IMR-90 (cell line): ENCODE measurements around the gene MSI2. TPM values are rescaled to one million over a fixed set of nuclear protein-coding genes. Genes with fewer than 3 reads are reported as not detected.

Experiments
- ATAC-seq: fragments of 200-7000 bp; cut with Tn5 transposase; 2 replicates; pipeline ENCODE4 v1.9.1; 2020; ENCODE audit warnings: low read depth, mild to moderate bottlenecking, moderate library complexity
- BruUV-seq: library from RNA; stranded (reverse); fragments of 400-500 nt; replicated peaks from 2 replicates; lab custom pipeline; 2021; lab: Mats Ljungman, UMichigan
- CTCF ChIA-PET: fragments of 300-600 bp; formaldehyde crosslinking; extraction: SDS; loops from one replicate; lab custom pipeline; 2021; ENCODE audit warnings: antibody characterized with exemption; lab: Yijun Ruan, JAX
- POLR2A ChIA-PET: fragments of 300-600 bp; sonication (Branson Sonifier 250); formaldehyde crosslinking; loops from one replicate; lab custom pipeline; 2022; ENCODE audit warnings: antibody characterized with exemption; ENCODE audit not compliant: unreplicated experiment; lab: Charles Lee
- DNase-seq: peaks from one replicate; pipeline ENCODE4 v3.0.0; 2013
- H2AFZ ChIP-seq: replicated peaks from 2 replicates; pipeline ENCODE3; 2013; ENCODE audit warnings: low read length, mild to moderate bottlenecking; ENCODE audit not compliant: poor library complexity
- H2AK5ac ChIP-seq: 2 replicates; pipeline ENCODE4 v1.6.1; 2013; ENCODE audit warnings: low read depth, low read length, inconsistent platforms
- H2AK9ac ChIP-seq: replicated peaks from 2 replicates; pipeline ENCODE3; 2013; ENCODE audit warnings: mild to moderate bottlenecking, low read depth, low read length, moderate library complexity; ENCODE audit not compliant: poor library complexity
- H2BK120ac ChIP-seq: 2 replicates; pipeline ENCODE4 v1.6.1; 2013; ENCODE audit warnings: low read depth, low read length, inconsistent platforms
- H2BK15ac ChIP-seq: 3 replicates; pipeline ENCODE4 v1.6.1; 2013; ENCODE audit warnings: low read depth, low read length, inconsistent platforms
- H2BK20ac ChIP-seq: 2 replicates; pipeline ENCODE4 v1.6.1; 2013; ENCODE audit warnings: low read depth, mild to moderate bottlenecking, inconsistent platforms, low read length, moderate library complexity
- H2BK5ac ChIP-seq: 2 replicates; pipeline ENCODE4 v1.6.1; 2013; ENCODE audit warnings: mild to moderate bottlenecking, low read depth, low read length, inconsistent platforms; ENCODE audit not compliant: poor library complexity, severe bottlenecking
- H3K14ac ChIP-seq: replicated peaks from 2 replicates; pipeline ENCODE4 v1.6.1; 2013; ENCODE audit warnings: low read depth, low read length, inconsistent platforms
- H3K18ac ChIP-seq: 2 replicates; pipeline ENCODE4 v1.6.1; 2013; ENCODE audit warnings: low read depth, low read length, control low read depth
- H3K23ac ChIP-seq: 2 replicates; pipeline ENCODE4 v1.6.1; 2013; ENCODE audit warnings: low read depth, low read length, inconsistent platforms
- H3K27ac ChIP-seq: 2 replicates; pipeline ENCODE4 v1.5.1; 2013; ENCODE audit warnings: mild to moderate bottlenecking, control low read depth, low read length; ENCODE audit not compliant: insufficient read depth
- H3K27me3 ChIP-seq: 2 replicates; pipeline ENCODE4 v1.6.1; 2013; ENCODE audit warnings: low read length; ENCODE audit not compliant: control insufficient read depth, insufficient read depth
- H3K36me3 ChIP-seq: 2 replicates; pipeline ENCODE4 v1.6.1; 2013; ENCODE audit warnings: low read length, mixed read lengths; ENCODE audit not compliant: control insufficient read depth, insufficient read depth
- H3K4ac ChIP-seq: 2 replicates; pipeline ENCODE4 v1.6.1; 2013; ENCODE audit warnings: low read depth, low read length, inconsistent platforms
- H3K4me1 ChIP-seq: 2 replicates; pipeline ENCODE4 v1.6.1; 2013; ENCODE audit warnings: low read length, mixed read lengths; ENCODE audit not compliant: control insufficient read depth, insufficient read depth
- H3K4me2 ChIP-seq: 2 replicates; pipeline ENCODE4 v1.6.1; 2013; ENCODE audit warnings: low read depth, mild to moderate bottlenecking, control low read depth, low read length, moderate library complexity
- H3K4me3 ChIP-seq: 2 replicates; pipeline ENCODE4 v1.5.1; 2013; ENCODE audit warnings: low read depth, mild to moderate bottlenecking, control low read depth, low read length, moderate library complexity; ENCODE audit not compliant: insufficient read depth
- H3K56ac ChIP-seq: 2 replicates; pipeline ENCODE4 v1.6.1; 2013; ENCODE audit warnings: low read length, inconsistent platforms; ENCODE audit not compliant: insufficient read depth; ENCODE audit errors: extremely low read depth
- H3K79me1 ChIP-seq, 2 experiments: 2 replicates each; pipeline ENCODE4 v1.6.1; 2013; ENCODE audit warnings: low read length in 2 of 2, inconsistent platforms in 1 of 2, low read depth in 1 of 2
- H3K9ac ChIP-seq: 2 replicates; pipeline ENCODE4 v1.6.1; 2013; ENCODE audit warnings: low read depth, low read length, control low read depth
- H3K9me1 ChIP-seq: 2 replicates; pipeline ENCODE4 v1.6.1; 2013; ENCODE audit warnings: low read length, inconsistent platforms; ENCODE audit not compliant: insufficient read depth
- H3K9me3 ChIP-seq: 2 replicates; pipeline ENCODE4 v1.6.1; 2013; ENCODE audit warnings: low read length; ENCODE audit not compliant: control insufficient read depth, insufficient read depth
- H4K20me1 ChIP-seq: 2 replicates; pipeline ENCODE4 v1.6.1; 2013; ENCODE audit warnings: low read length, inconsistent platforms; ENCODE audit not compliant: insufficient read depth
- H4K5ac ChIP-seq: 2 replicates; pipeline ENCODE4 v1.6.1; 2013; ENCODE audit warnings: mild to moderate bottlenecking, low read depth, low read length, control low read depth
- H4K8ac ChIP-seq, 2 experiments: 2 replicates each; pipeline ENCODE4 v1.6.1; 2013; ENCODE audit warnings: low read depth in 2 of 2, low read length in 2 of 2, control low read depth in 1 of 2, inconsistent platforms in 1 of 2
- H4K91ac ChIP-seq: 2 replicates; pipeline ENCODE4 v1.6.1; 2013; ENCODE audit warnings: low read depth, low read length, inconsistent platforms; ENCODE audit not compliant: insufficient read depth
- BHLHE40 ChIP-seq: fragments of 150-350 bp; IDR thresholded peaks from 2 replicates; pipeline ENCODE4 v1.6.1; 2016; ENCODE audit warnings: mild to moderate bottlenecking, low read depth, low read length
- CEBPB ChIP-seq: IDR thresholded peaks from 2 replicates; pipeline ENCODE4 v1.6.1; 2012; ENCODE audit warnings: low read depth, low read length, improper control_type of control experiment
- CHD1 ChIP-seq: IDR thresholded peaks from 2 replicates; pipeline ENCODE4 v1.6.1; 2012; ENCODE audit warnings: low read depth, low read length, improper control_type of control experiment
- FOS ChIP-seq: fragments of 150-350 bp; IDR thresholded peaks from 2 replicates; pipeline ENCODE4 v1.6.1; 2016; ENCODE audit warnings: low read depth, low read length
- MAFK ChIP-seq: IDR thresholded peaks from 2 replicates; pipeline ENCODE4 v1.6.1; 2012; ENCODE audit warnings: low read depth, low read length, improper control_type of control experiment
- MAZ ChIP-seq: IDR thresholded peaks from 2 replicates; pipeline ENCODE4 v1.6.1; 2012; ENCODE audit warnings: low read depth, mild to moderate bottlenecking, low read length, improper control_type of control experiment, moderate library complexity, borderline replicate concordance
- MXI1 ChIP-seq: IDR thresholded peaks from 2 replicates; pipeline ENCODE4 v1.6.1; 2012; ENCODE audit warnings: low read depth, mild to moderate bottlenecking, low read length, moderate library complexity, borderline replicate concordance
- NFE2L2 ChIP-seq: fragments of 150-350 bp; IDR thresholded peaks from 2 replicates; pipeline ENCODE4 v1.6.1; 2016; ENCODE audit warnings: low read depth, mild to moderate bottlenecking, low read length
- POLR2A ChIP-seq: IDR thresholded peaks from 2 replicates; pipeline ENCODE4 v1.6.1; 2012; ENCODE audit warnings: mild to moderate bottlenecking, low read depth, low read length
- RAD21 ChIP-seq: IDR thresholded peaks from 2 replicates; pipeline ENCODE4 v1.6.1; 2012; ENCODE audit warnings: low read length, improper control_type of control experiment
- RCOR1 ChIP-seq: IDR thresholded peaks from 2 replicates; pipeline ENCODE4 v1.6.1; 2012; ENCODE audit warnings: mild to moderate bottlenecking, low read length, improper control_type of control experiment; ENCODE audit not compliant: insufficient replicate concordance
- RFX5 ChIP-seq: IDR thresholded peaks from 2 replicates; pipeline ENCODE4 v1.8.0; 2012; ENCODE audit warnings: low read depth, mild to moderate bottlenecking, low read length, moderate library complexity
- WGBS, 2 experiments: methylation state at CpG; one replicate each; pipeline versions ENCODE4 v1.1.5 to v1.1.7; 2013; ENCODE audit warnings: missing lambda C conversion rate in 2 of 2; ENCODE audit not compliant: insufficient read length in 1 of 2; ENCODE audit errors: extremely low coverage in 2 of 2; 5-methylcytosine and 5-hydroxymethylcytosine counted together
- dilution Hi-C: fragments of 300-500 bp; cut with HindIII; formaldehyde crosslinking; loops from one replicate; pipeline ENCODE4 v1.14.3; 2018; ENCODE audit warnings: low sequenced_read_pairs; ENCODE audit not compliant: unreplicated experiment
- in situ Hi-C: fragments of 300-500 bp; cut with MboI; formaldehyde crosslinking; loops from 3 replicates; pipeline ENCODE4 v1.14.3; 2019; ENCODE audit warnings: low sequenced_read_pairs, inconsistent platforms, mixed read lengths
- intact Hi-C: fragments of 100-400 bp; cut with micrococcal nuclease; formaldehyde crosslinking; loops from 2 replicates; pipeline ENCODE4 v1.10.0; 2022
- polyA plus RNA-seq, 3 experiments: library from polyadenylated mRNA; depleted of rRNA; stranded (reverse); fragments of >200 nt; gene quantifications; 2 replicates each; pipeline ENCODE4 v1.2.3, GENCODE V29; 2012; ENCODE audit warnings: low replicate concordance in 1 of 3
- total RNA-seq: library from RNA; depleted of rRNA; stranded (reverse); fragments of >200 nt; gene quantifications from 2 replicates; pipeline ENCODE4 v1.2.3, GENCODE V29; 2012
- TF ChIP-seq, protein P1 (sequence below): conservative IDR thresholded peaks from 2 replicates; pipeline ENCODE4 v1.5.1; 2012; ENCODE audit warnings: mild to moderate bottlenecking, low read depth, low read length, improper control_type of control experiment
- TF ChIP-seq, protein P2 (sequence below): fragments of 150-350 bp; IDR thresholded peaks from 2 replicates; pipeline ENCODE4 v1.6.1; 2017; ENCODE audit warnings: mild to moderate bottlenecking, antibody characterized with exemption, low read length, low read depth
- TF ChIP-seq, protein P3 (sequence below): fragments of 150-350 bp; IDR thresholded peaks from 2 replicates; pipeline ENCODE4 v1.6.1; 2016; ENCODE audit warnings: low read depth, mild to moderate bottlenecking, low read length, moderate library complexity, borderline replicate concordance

Gene MSI2
- total and polyA plus RNA-seq, 2 of the 4 experiments (the other 2 are of a cell fraction), result 13.0 to 16.0 TPM

DNA sequence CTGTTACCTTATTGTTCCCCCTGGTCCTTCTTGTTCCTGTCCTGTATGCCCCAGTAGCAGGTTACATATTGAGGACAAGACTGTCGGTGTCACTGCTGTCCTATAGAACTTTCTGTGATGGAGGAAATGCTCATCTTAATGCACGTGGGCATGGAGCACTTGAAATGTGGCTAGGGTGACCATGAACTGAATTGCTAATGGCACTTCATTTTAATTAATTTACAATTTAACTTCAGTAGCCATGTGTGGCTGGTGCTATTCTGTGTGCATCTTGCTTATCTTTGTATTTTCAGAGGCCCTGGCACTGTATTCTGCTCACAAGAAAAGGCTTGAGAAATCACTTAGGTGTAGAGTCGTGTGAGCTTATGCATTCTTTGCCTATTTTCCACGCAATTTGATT, 125.2 kb downstream of the MSI2 start:
- Histone ChIP-seq H3K27me3 (no peaks in the 10 kb centered on the region), H2BK5ac (no peak overlapping the region), H3K4me3 (no peak overlapping the region), H3K9ac (no peak overlapping the region), H3K27ac (no peak overlapping the region), H4K20me1 (no peaks in the 10 kb centered on the region), H3K23ac (no peak overlapping the region), H3K9me3 (no peaks in the 10 kb centered on the region), H3K4ac (no peak overlapping the region), H2AFZ (no peak overlapping the region), H3K56ac (no peak overlapping the region), H2AK9ac (no peak overlapping the region), H3K4me1 (peaks cover 6% of the 10 kb centered on the region), H2BK15ac (no peak overlapping the region), H4K8ac (no peak overlapping the region), H3K4me2 (no peak overlapping the region), H4K5ac (no peak overlapping the region), H3K14ac (no peak overlapping the region), H2BK120ac (no peak overlapping the region), H4K91ac (no peak overlapping the region), H3K9me1 (no peaks in the 10 kb centered on the region), H3K18ac (no peak overlapping the region), H3K36me3 (no peaks in the 10 kb centered on the region), H2BK20ac (no peak overlapping the region), H2AK5ac (no peak overlapping the region), H3K79me1 (peaks cover 0 to 9% of the 10 kb centered on the region in 2 experiments; a peak in 1 of 4 replicates)
- intact Hi-C loops, result no loop called here
- WGBS, 2 experiments, result no CpG with 5 or more reads among the region's 4 CpGs
- DNase-seq (no peak), ATAC-seq (no peak)
- CTCF ChIA-PET, result no interaction called here
- TF ChIP-seq MXI1 (no peak), CHD1 (no peak), NFE2L2 (no peak), MAFK (no peak), POLR2A (no peak), RFX5 (no peak), RCOR1 (no peak), BHLHE40 (no peak), CEBPB (no peak), RAD21 (no peak), FOS (no peak), MAZ (no peak)
- TF ChIP-seq, protein P1, sequence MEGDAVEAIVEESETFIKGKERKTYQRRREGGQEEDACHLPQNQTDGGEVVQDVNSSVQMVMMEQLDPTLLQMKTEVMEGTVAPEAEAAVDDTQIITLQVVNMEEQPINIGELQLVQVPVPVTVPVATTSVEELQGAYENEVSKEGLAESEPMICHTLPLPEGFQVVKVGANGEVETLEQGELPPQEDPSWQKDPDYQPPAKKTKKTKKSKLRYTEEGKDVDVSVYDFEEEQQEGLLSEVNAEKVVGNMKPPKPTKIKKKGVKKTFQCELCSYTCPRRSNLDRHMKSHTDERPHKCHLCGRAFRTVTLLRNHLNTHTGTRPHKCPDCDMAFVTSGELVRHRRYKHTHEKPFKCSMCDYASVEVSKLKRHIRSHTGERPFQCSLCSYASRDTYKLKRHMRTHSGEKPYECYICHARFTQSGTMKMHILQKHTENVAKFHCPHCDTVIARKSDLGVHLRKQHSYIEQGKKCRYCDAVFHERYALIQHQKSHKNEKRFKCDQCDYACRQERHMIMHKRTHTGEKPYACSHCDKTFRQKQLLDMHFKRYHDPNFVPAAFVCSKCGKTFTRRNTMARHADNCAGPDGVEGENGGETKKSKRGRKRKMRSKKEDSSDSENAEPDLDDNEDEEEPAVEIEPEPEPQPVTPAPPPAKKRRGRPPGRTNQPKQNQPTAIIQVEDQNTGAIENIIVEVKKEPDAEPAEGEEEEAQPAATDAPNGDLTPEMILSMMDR, result no peak
- TF ChIP-seq, protein P2, sequence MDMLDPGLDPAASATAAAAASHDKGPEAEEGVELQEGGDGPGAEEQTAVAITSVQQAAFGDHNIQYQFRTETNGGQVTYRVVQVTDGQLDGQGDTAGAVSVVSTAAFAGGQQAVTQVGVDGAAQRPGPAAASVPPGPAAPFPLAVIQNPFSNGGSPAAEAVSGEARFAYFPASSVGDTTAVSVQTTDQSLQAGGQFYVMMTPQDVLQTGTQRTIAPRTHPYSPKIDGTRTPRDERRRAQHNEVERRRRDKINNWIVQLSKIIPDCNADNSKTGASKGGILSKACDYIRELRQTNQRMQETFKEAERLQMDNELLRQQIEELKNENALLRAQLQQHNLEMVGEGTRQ, result no peak
- TF ChIP-seq, protein P3, sequence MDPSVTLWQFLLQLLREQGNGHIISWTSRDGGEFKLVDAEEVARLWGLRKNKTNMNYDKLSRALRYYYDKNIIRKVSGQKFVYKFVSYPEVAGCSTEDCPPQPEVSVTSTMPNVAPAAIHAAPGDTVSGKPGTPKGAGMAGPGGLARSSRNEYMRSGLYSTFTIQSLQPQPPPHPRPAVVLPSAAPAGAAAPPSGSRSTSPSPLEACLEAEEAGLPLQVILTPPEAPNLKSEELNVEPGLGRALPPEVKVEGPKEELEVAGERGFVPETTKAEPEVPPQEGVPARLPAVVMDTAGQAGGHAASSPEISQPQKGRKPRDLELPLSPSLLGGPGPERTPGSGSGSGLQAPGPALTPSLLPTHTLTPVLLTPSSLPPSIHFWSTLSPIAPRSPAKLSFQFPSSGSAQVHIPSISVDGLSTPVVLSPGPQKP, result no peak
- POLR2A ChIA-PET, result no interaction called here
- in situ Hi-C loops, result no loop called here
- dilution Hi-C loops, result no loop called here
- BruUV-seq, result no TSS peak
